Heart left ventricle (tissue), 16 donors: ENCODE results near the gene ACSM4. TPM values are rescaled to one million over a fixed set of nuclear protein-coding genes. Genes with fewer than 3 reads are reported as not detected.
A peak's percentile ranks its signal among the peaks of the same experiment; 100 is the strongest.
"Not testable (repeated sequence)": the region's sequence is repeated elsewhere in the genome, so short reads cannot be mapped to it uniquely, and the experiment has no call there.

Experiments used
- ATAC-seq, 4 donors: fragments of 200-7000 bp; cut with Tn5 transposase; one replicate each; pipeline ENCODE4 v1.9.1; 2020 to 2022; ENCODE audit warnings: moderate library complexity in 4 of 4, mild to moderate bottlenecking in 3 of 4, moderate number of reproducible peaks in 1 of 4
- DNase-seq, 5 donors: peaks; one replicate each; pipeline ENCODE4 v3.0.0-alpha.2; 2020
- H3K27ac ChIP-seq, 12 donors: fragments of 200-600 bp; sonication (generic) in 4 of 12; one replicate each; pipeline versions ENCODE4 v1.5.0 to v1.8.0; 2016 to 2022; ENCODE audit warnings: mild to moderate bottlenecking in 2 of 12
- H3K27me3 ChIP-seq, 9 donors: fragments of 200-600 bp; sonication (generic) in 2 of 9; one replicate each; pipeline versions ENCODE4 v1.5.1 to v1.8.0; 2016 to 2022; ENCODE audit warnings: mild to moderate bottlenecking in 3 of 9
- H3K36me3 ChIP-seq, 9 donors: fragments of 200-600 bp; sonication (generic) in 2 of 9; one replicate each; pipeline versions ENCODE4 v1.5.0 to v1.8.0; 2018 to 2022; ENCODE audit warnings: mild to moderate bottlenecking in 2 of 9
- H3K4me1 ChIP-seq, 12 donors: fragments of 200-600 bp; sonication (generic) in 4 of 12; one replicate each; pipeline versions ENCODE4 v1.5.0 to v1.8.0; 2016 to 2022; ENCODE audit warnings: mild to moderate bottlenecking in 3 of 12
- H3K4me3 ChIP-seq, 12 donors: fragments of 200-600 bp; sonication (generic) in 4 of 12; one replicate each; pipeline versions ENCODE4 v1.5.0 to v1.8.0; 2017 to 2022; ENCODE audit warnings: mild to moderate bottlenecking in 9 of 12, moderate library complexity in 4 of 12
- H3K9me3 ChIP-seq, 12 donors: fragments of 200-600 bp; sonication (generic) in 4 of 12; one replicate each; pipeline versions ENCODE4 v1.5.0 to v1.8.0; 2016 to 2022; ENCODE audit warnings: mild to moderate bottlenecking in 1 of 12
- CTCF ChIP-seq, 12 donors: fragments of 200-600 bp; sonication (generic) in 4 of 12; IDR thresholded peaks; one replicate each; pipeline versions ENCODE4 v1.5.0 to v1.8.0; 2018 to 2022; ENCODE audit warnings: antibody characterized with exemption in 12 of 12, mild to moderate bottlenecking in 5 of 12
- POLR2A ChIP-seq, 2 donors: fragments of 450-650 bp; IDR thresholded peaks; one replicate each; pipeline ENCODE4 v1.6.1; 2017; ENCODE audit warnings: antibody characterized with exemption in 2 of 2, mild to moderate bottlenecking in 2 of 2, moderate library complexity in 2 of 2
- WGBS, 4 donors: extraction: QIAGEN DNeasy Blood & Tissue Kit in 2 of 4; methylation state at CpG; one replicate each; pipeline versions ENCODE4 v1.1.5 to v1.1.7; 2013 to 2018; 5-methylcytosine and 5-hydroxymethylcytosine counted together
- intact Hi-C, 10 donors: fragments of 100-400 bp; cut with DNase I; formaldehyde crosslinking; loops; one replicate each; pipeline versions ENCODE4 v1.11.1 to v1.14.2; 2022
- polyA plus RNA-seq, 2 donors: library from polyadenylated mRNA; stranded (reverse); fragments of 200-250 nt; gene quantifications; one replicate each; pipeline ENCODE4 v1.2.3, GENCODE V29; 2013
- total RNA-seq, 9 donors: library from RNA; depleted of rRNA in 2 of 9; stranded (reverse); fragments of >200 nt in 2 of 9; fragmentation: NEBNext Ultra II Directional in 3 of 9; extraction: Animal tissue kit (Norgen Biotek cat#: 25700) in 3 of 9; gene quantifications; one replicate each; pipeline versions ENCODE4 v1.1.0 to v1.2.4, GENCODE V29; 2016 to 2023
- donor health status: ischemic (EF 13 %, LVEDD 7.1; RV severe dilation, severe dysfunction).
- donor health status: healthy with polysubstance abuse.
- donor health status: DM: no; HTN: yes; CAD: no.
- donor health status: DM: no; HTN: no; CAD: no.
- donor health status: ischemic (EF 25% LVEDD 6.9; RV normal size, moderate dysfunction).
- donor health status: ischemic (EF 25% LVEDD 5.7; RV mildly dilated, moderate dysfunction).
- donor health status: healthy.
- donor health status: DM: yes; HTN: yes; CAD: no.
- donor health status: ischemic (EF 35%, LVEDD 5.7; RV mildly dilated, moderate dysfunction).
- donor health status: nonischemic (EF 11% LVEDD 7.7; RV severe dilation, severe dysfunction).
- donor health status: DM: yes; HTN: yes; CAD: no.
- donor health status: PGD.
- donor health status: ischemic (EF 29% LVEDD 5.4; RV normal size, mild dysfunction).
- donor health status: nonischemic (EF 23%, LVEDD 6.1; RV moderate dilation, normal function).

ACSM4 gene
- total and polyA plus RNA-seq, 11 donors = not detected

- ATAC-seq (no peak), DNase-seq (no peak)
- intact Hi-C loops = no loop called here
- H3K27me3 ChIP-seq = peaks cover 0 to 5% (median 0%) of the 10 kb centered on the region in 9 donors
- no peaks in the 10 kb centered on the region for H3K36me3 ChIP-seq
- H3K4me3 ChIP-seq = no peak overlapping the region
- no peaks in the 10 kb centered on the region for H3K4me1 ChIP-seq
- WGBS, 4 donors = 65 to 68% (median 67%) methylated on average over 7 of the region's 7 CpGs
- TF ChIP-seq CTCF (IDR thresholded peaks at IDR 0.05) = no peak
- peaks cover 0 to 9% (median 0%) of the 10 kb centered on the region in 12 donors for H3K9me3 ChIP-seq
- H3K27ac ChIP-seq = no peak overlapping the region
These were observed 24.0 kb downstream of the ACSM4 start for GRCh38 chr12:7327918-7328317.

- peaks cover 0 to 10% (median 0%) of the 10 kb centered on the region in 12 donors for H3K9me3 ChIP-seq
- H3K27ac ChIP-seq, H3K27me3 ChIP-seq, H3K4me1 ChIP-seq, DNase-seq, ATAC-seq, intact Hi-C loops, H3K4me3 ChIP-seq, H3K36me3 ChIP-seq: not testable (repeated sequence)
- 84 to 88% (median 85%) methylated on average over 5 of the region's 5 CpGs for WGBS, 4 donors
These were observed 33.9 kb downstream of the ACSM4 start for GRCh38 chr12:7337790-7338189.

DNA sequence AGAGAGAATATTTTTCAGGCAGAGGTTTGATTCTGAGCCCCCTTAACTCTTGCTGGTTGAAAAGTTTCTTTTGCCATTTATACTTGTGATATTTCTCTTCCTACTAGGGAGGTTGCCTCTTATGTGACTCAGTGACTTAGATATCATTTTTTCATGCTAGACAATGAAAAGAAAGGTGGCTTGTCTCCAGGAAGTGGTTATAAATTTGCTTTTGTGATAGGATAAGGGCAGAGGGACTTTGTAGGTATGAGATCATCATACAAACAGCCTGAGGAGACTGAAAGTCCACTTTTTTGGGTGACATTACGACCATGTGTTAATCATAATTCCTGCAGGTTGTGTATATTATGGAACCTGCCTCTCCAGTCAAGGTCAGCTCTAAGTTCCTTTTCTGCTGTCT, 35.8 kb downstream of the ACSM4 start:
- 53 to 66% (median 61%) methylated on average over 1 of the region's 1 CpG for WGBS, 4 donors
- Histone ChIP-seq H3K27ac (no peak overlapping the region), H3K27me3 (no peaks in the 10 kb centered on the region), H3K4me1 (peaks cover 0 to 4% (median 0%) of the 10 kb centered on the region in 12 donors), H3K9me3 (peaks cover 0 to 23% (median 3%) of the 10 kb centered on the region in 12 donors), H3K4me3 (no peak overlapping the region), H3K36me3 (no peaks in the 10 kb centered on the region)
- DNase-seq (no peak), ATAC-seq (no peak)
- intact Hi-C loops = no loop called here
- TF ChIP-seq CTCF (IDR thresholded peaks at IDR 0.05) = no peak
- no peak for TF ChIP-seq POLR2A (IDR thresholded peaks at IDR 0.05)

DNA sequence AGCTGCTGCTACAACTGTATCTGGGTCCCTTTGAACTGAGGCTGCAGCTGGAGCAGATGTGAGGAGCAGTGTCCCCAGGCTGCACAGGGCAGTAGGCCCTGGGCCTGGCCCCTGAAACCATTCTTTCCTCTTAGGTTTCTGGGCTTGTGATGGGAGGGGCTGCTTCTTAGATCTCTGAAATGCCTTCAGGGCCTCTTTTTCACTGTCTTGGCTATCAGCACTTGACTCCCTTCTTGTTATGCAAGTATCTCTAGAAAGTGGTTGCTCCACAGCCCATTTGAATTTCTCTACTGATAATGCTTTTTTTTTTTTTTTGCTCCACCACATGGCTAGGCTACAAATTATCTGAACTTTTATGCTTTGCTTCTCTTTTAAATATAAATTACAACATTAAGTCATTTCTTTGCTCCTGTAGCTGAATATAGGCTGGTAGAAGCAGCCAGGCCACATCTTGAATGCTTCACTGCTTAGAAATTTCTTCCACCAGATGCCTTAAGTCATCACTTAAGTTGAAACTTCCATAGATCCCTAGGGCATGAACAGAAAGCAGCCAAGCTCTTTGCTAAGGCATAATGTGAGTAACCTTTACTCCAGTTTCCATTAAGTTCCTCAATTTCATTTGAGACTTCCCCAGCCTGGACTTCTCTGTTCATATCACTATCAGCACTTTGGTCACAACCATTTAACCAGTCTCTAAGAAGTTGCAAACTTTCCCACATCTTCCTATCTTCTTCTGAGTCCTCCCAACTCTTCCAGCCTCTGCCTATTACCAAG, 41.1 kb downstream of the ACSM4 start:
- ATAC-seq (peak in 1 of 4 donors; percentile 45), DNase-seq (no peak)
- no peak for TF ChIP-seq POLR2A (IDR thresholded peaks at IDR 0.05)
- no peak for TF ChIP-seq CTCF (IDR thresholded peaks at IDR 0.05)
- intact Hi-C loops = no loop called here
- no peaks in the 10 kb centered on the region for H3K27me3 ChIP-seq
- no peak overlapping the region for H3K4me3 ChIP-seq
- peak overlapping the region in 1 of 12 donors; percentile 5 for H3K27ac ChIP-seq
- peaks cover 0 to 21% (median 0%) of the 10 kb centered on the region in 12 donors for H3K4me1 ChIP-seq
- peaks cover 0 to 27% (median 8%) of the 10 kb centered on the region in 12 donors for H3K9me3 ChIP-seq
- no peaks in the 10 kb centered on the region for H3K36me3 ChIP-seq
